ENCODE measurements around the gene DPM3. TPM values are rescaled to one million over a fixed set of nuclear protein-coding genes. Genes with fewer than 3 reads are reported as not detected.

DPM3 gene
- total RNA-seq, 1 experiment from 2014 or later: 27.8 TPM

DNA sequence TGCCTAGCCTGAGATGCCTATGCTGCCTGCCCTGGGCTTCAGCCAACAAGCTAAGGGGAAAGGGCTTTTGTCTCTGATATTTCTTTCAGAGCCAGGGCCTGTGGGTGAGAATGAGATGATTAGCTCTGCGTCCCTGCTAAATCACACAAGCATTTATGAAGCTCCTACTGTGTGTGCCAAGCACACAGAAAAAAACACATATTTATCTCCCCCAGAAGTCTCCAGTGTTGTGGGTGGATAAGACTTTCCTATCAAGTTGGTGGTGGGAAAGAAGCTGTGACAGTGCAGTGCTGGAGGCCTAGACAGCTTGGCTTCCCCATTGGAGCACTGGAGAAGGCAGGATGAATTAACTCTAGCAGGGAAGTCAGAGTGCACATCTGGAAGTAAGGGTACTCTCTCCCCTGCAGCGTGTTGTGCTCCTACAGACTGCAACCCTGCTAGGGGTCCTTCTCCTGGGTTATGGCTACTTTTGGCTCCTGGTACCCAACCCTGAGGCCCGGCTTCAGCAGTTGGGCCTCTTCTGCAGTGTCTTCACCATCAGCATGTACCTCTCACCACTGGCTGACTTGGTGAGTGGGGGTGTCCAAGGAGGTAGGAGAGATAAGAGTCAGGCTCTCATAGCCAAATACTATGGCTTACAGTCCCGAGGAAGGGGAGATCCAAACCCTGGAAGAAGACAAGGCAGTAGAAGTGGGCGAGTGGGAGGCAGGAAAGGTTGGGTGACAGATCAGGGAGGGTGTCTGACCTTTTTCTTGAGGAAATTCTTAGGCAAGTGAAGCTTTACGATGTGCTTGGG, 3.0 kb downstream of the DPM3 start:
- intact Hi-C loops (cut with micrococcal nuclease; ENCODE audit: unreplicated experiment): no loop called here

DNA sequence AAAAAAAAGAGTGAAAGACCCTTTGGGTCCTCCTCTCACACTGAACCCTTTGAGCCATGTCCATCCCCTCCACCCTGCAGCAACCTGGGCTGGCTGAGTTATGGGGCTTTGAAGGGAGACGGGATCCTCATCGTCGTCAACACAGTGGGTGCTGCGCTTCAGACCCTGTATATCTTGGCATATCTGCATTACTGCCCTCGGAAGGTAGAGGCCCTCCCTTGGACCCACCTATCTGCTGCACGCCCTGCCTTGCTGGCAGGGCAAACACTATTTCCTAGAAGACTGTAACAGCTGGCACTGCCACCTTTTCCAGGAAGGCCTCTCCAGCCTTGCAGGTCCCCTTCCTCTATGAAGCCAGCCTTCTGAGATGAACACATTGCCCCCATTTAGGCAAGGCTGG, 3.6 kb downstream of the DPM3 start:
- intact Hi-C loops (cut with micrococcal nuclease; ENCODE audit: unreplicated experiment): no loop called here
- Mint-ChIP-seq H3K4me1 (ENCODE audit: low read depth, unreplicated experiment) (peaks cover 14% of the 10 kb centered on the region), H3K27ac (ENCODE audit: unreplicated experiment) (peak overlapping the region; percentile 86), H3K36me3 (ENCODE audit: insufficient read depth, unreplicated experiment) (peaks cover 56% of the 10 kb centered on the region), H3K27me3 (ENCODE audit: insufficient read depth, unreplicated experiment) (no peaks in the 10 kb centered on the region), H3K4me3 (ENCODE audit: unreplicated experiment) (peak overlapping the region; percentile 81), H3K9me3 (ENCODE audit: unreplicated experiment) (no peaks in the 10 kb centered on the region)
- Histone ChIP-seq H3K9me3 (no peaks in the 10 kb centered on the region), H3K27me3 (replicated peaks; ENCODE audit: control insufficient read depth, insufficient read depth, low read length) (no peaks in the 10 kb centered on the region), H3K4me3 (ENCODE audit: low read depth, low read length) (peak overlapping the region; percentile 29), H3K4me1 (peaks cover 9% of the 10 kb centered on the region), H3K36me3 (ENCODE audit: control insufficient read depth, insufficient read depth, low read length) (peaks cover 13% of the 10 kb centered on the region)
- POLR2A ChIA-PET: interaction anchor here (0.6 to 1.6 kb wide), 2 partner anchors 16 to 164 kb away, joined by 3 read pairs; no protein-coding TSS in a partner anchor
- CTCF ChIA-PET: interaction anchor here (1.0 to 1.4 kb wide), 2 partner anchors 30 to 36 kb away, joined by 4 to 5 read pairs; partner anchors contain the start of gene KRTCAP2
- DNase-seq: no peak
- TF ChIP-seq, protein P1, sequence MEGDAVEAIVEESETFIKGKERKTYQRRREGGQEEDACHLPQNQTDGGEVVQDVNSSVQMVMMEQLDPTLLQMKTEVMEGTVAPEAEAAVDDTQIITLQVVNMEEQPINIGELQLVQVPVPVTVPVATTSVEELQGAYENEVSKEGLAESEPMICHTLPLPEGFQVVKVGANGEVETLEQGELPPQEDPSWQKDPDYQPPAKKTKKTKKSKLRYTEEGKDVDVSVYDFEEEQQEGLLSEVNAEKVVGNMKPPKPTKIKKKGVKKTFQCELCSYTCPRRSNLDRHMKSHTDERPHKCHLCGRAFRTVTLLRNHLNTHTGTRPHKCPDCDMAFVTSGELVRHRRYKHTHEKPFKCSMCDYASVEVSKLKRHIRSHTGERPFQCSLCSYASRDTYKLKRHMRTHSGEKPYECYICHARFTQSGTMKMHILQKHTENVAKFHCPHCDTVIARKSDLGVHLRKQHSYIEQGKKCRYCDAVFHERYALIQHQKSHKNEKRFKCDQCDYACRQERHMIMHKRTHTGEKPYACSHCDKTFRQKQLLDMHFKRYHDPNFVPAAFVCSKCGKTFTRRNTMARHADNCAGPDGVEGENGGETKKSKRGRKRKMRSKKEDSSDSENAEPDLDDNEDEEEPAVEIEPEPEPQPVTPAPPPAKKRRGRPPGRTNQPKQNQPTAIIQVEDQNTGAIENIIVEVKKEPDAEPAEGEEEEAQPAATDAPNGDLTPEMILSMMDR (IDR thresholded peaks at IDR 0.05; ENCODE audit: insufficient read depth in 1 of 2, low read depth in 1 of 2, low read length in 1 of 2, severe bottlenecking in 1 of 2, unreplicated experiment in 1 of 2): no peak
- no TSS peak for BruUV-seq (replicated peaks)

More for the DNA sequence above, 3.0 kb downstream of the DPM3 start:
- Mint-ChIP-seq H3K36me3 (ENCODE audit: insufficient read depth, unreplicated experiment) (peaks cover 51% of the 10 kb centered on the region), H3K4me1 (ENCODE audit: low read depth, unreplicated experiment) (peaks cover 11% of the 10 kb centered on the region), H3K4me3 (ENCODE audit: unreplicated experiment) (peak overlapping the region; percentile 81), H3K27ac (ENCODE audit: unreplicated experiment) (peak overlapping the region; percentile 86), H3K27me3 (ENCODE audit: insufficient read depth, unreplicated experiment) (no peaks in the 10 kb centered on the region), H3K9me3 (ENCODE audit: unreplicated experiment) (no peaks in the 10 kb centered on the region)
- H3K36me3 ChIP-seq (ENCODE audit: control insufficient read depth, insufficient read depth, low read length): peaks cover 11% of the 10 kb centered on the region
- peaks cover 9% of the 10 kb centered on the region for H3K4me1 ChIP-seq
- ChIA-PET POLR2A (interaction anchor here (0.5 to 1.6 kb wide), 2 partner anchors 16 to 797 kb away, joined by 3 read pairs; partner anchors contain the start of gene KHDC4), CTCF (interaction anchor here (1.4 kb wide), 1 partner anchor 30 kb away, joined by 4 read pairs; no protein-coding TSS in a partner anchor)
- no peaks in the 10 kb centered on the region for H3K27me3 ChIP-seq (replicated peaks; ENCODE audit: control insufficient read depth, insufficient read depth, low read length)
- TF ChIP-seq, protein P1 (IDR thresholded peaks at IDR 0.05; ENCODE audit: insufficient read depth in 1 of 2, low read depth in 1 of 2, low read length in 1 of 2, severe bottlenecking in 1 of 2, unreplicated experiment in 1 of 2): no peak
- H3K4me3 ChIP-seq (ENCODE audit: low read depth, low read length): peak overlapping the region; percentile 29
- no TSS peak for BruUV-seq (replicated peaks)
- H3K9me3 ChIP-seq: no peaks in the 10 kb centered on the region
- no peak for DNase-seq

GRCh38 chr1:155135415-155136028, 4.8 kb downstream of the DPM3 start, which contains the start of gene SLC50A1:
TSS of gene SLC50A1 (plus strand) at chr1:155135852. CDS start at chr1:155135912, 60 bp downstream.
- peak within 1 kb of the TSS; percentile 81 for H3K4me3 Mint-ChIP-seq (ENCODE audit: unreplicated experiment)
- TF ChIP-seq, protein P1 (IDR thresholded peaks at IDR 0.05; ENCODE audit: insufficient read depth in 1 of 2, low read depth in 1 of 2, low read length in 1 of 2, severe bottlenecking in 1 of 2, unreplicated experiment in 1 of 2): peak in 1 of 2 experiments; percentile 15
- H3K9me3 Mint-ChIP-seq (ENCODE audit: unreplicated experiment): no peaks in the 10 kb centered on the region
- no peaks in the 10 kb centered on the region for H3K27me3 Mint-ChIP-seq (ENCODE audit: insufficient read depth, unreplicated experiment)
- peak; percentile 96 to 97 for DNase-seq
- peaks cover 22% of the 10 kb centered on the region for H3K4me1 Mint-ChIP-seq (ENCODE audit: low read depth, unreplicated experiment)
- peak within 1 kb of the TSS; percentile 86 for H3K27ac Mint-ChIP-seq (ENCODE audit: unreplicated experiment)
- no peaks in the 10 kb centered on the region for H3K27me3 ChIP-seq (replicated peaks; ENCODE audit: control insufficient read depth, insufficient read depth, low read length)
- no peaks in the 10 kb centered on the region for H3K9me3 ChIP-seq
- intact Hi-C loops (cut with micrococcal nuclease; ENCODE audit: unreplicated experiment): loop anchor here (1.0 to 2.0 kb wide), 3 partner anchors 9 to 41 kb away; no protein-coding TSS in a partner anchor
- H3K36me3 Mint-ChIP-seq (ENCODE audit: insufficient read depth, unreplicated experiment): peaks cover 67% of the 10 kb centered on the region
- peak within 1 kb of the TSS; percentile 84 for H3K4me3 ChIP-seq (ENCODE audit: low read depth, low read length)
- BruUV-seq (replicated peaks): no TSS peak
- ChIA-PET POLR2A (interaction anchor here (0.5 to 1.0 kb wide), 3 partner anchors 9 to 44 kb away, joined by 3 to 7 read pairs (median 4); no protein-coding TSS in a partner anchor), CTCF (interaction anchor here (1.0 to 1.7 kb wide), 4 partner anchors 10 to 51 kb away, joined by 3 to 17 read pairs (median 8); no protein-coding TSS in a partner anchor)
- peaks cover 12% of the 10 kb centered on the region for H3K4me1 ChIP-seq
- H3K36me3 ChIP-seq (ENCODE audit: control insufficient read depth, insufficient read depth, low read length): peaks cover 16% of the 10 kb centered on the region

Measured in Caco-2 (cell line).